ENCODE results near the gene GPR84. TPM values are rescaled to one million over a fixed set of nuclear protein-coding genes. Genes with fewer than 3 reads are reported as not detected.

GPR84 gene
- total and polyA plus RNA-seq, 2 of the 13 experiments (the other 11 are each of a cell fraction or from before 2014, with no cell fraction given), result not detected

- Histone ChIP-seq H3K4me1 (ENCODE audit: insufficient read depth, low read length) (peaks cover 8% of the 10 kb centered on the region), H3K4me2 (ENCODE audit: low read depth, low read length) (no peak overlapping the region), H2AFZ (ENCODE audit: low read length) (no peak overlapping the region), H3K9ac (ENCODE audit: insufficient read depth, low read depth, low read length) (no peak overlapping the region), H3K27me3 (ENCODE audit: control insufficient read depth in 1 of 2, insufficient read depth in 2 of 2, low read length in 2 of 2) (peaks cover 4 to 9% of the 10 kb centered on the region in 2 experiments; a peak in 2 of 5 replicates), H3K27ac (ENCODE audit: extremely low read length, insufficient read depth, low read length) (no peak overlapping the region), H3K4me3 (replicated peaks in 1 of 3; ENCODE audit: insufficient read depth in 1 of 3, low read depth in 2 of 3, low read length in 3 of 3) (no peak overlapping the region), H4K20me1 (ENCODE audit: insufficient read depth, low read length) (no peaks in the 10 kb centered on the region), H3K36me3 (replicated peaks in 1 of 2; ENCODE audit: control insufficient read depth in 1 of 2, insufficient read depth in 2 of 2, low read length in 2 of 2) (no peaks in the 10 kb centered on the region), H3K79me2 (ENCODE audit: insufficient read depth, low read length) (no peaks in the 10 kb centered on the region), H3K9me3 (ENCODE audit: low read length) (no peaks in the 10 kb centered on the region)
- intact Hi-C loops (cut with micrococcal nuclease; ENCODE audit: unreplicated experiment) (no loop called here), in situ Hi-C loops (cut with HindIII; ENCODE audit: extremely low pct_ligation_motif_present, low pct_unique_long_range_greater_than_20kb) (no loop called here)
- FAIRE-seq (no peak), DNase-seq (ENCODE audit: low spot score) (no peak), ATAC-seq (no peak)
- no TSS peak for BruUV-seq (replicated peaks)
- ChIA-PET CTCF (ENCODE audit: low intra/inter-chr PET ratio, low total read pairs) (no interaction called here), POLR2A (no interaction called here)
- TF ChIP-seq ZNF451 (CRISPR knock-in tag; IDR thresholded peaks at IDR 0.05) (no peak), ONECUT2 (CRISPR knock-in tag; IDR thresholded peaks at IDR 0.05) (no peak), ZMYM3 (CRISPR knock-in tag; IDR thresholded peaks at IDR 0.05) (no peak), HOXA9 (CRISPR knock-in tag; IDR thresholded peaks at IDR 0.05; ENCODE audit: borderline replicate concordance) (no peak), ZNF761 (CRISPR knock-in tag; conservative IDR thresholded peaks at IDR 0.05) (no peak), ATM (IDR thresholded peaks at IDR 0.05; ENCODE audit: borderline replicate concordance) (no peak), ZNF142 (CRISPR knock-in tag; IDR thresholded peaks at IDR 0.05) (no peak), ZBTB10 (CRISPR knock-in tag; IDR thresholded peaks at IDR 0.05; ENCODE audit: borderline replicate concordance) (no peak), ZSCAN25 (CRISPR knock-in tag; IDR thresholded peaks at IDR 0.05) (no peak)
- WGBS (ENCODE audit: low lambda C conversion rate), result 23% methylated on average over 2 of the region's 10 CpGs
Measured at GRCh38 chr12:54411391-54412241, 47.3 kb upstream of the GPR84 start.
